AG08395 (cell line): Measurements from ENCODE around the gene ZNF772.
"Not testable (repeated sequence)": the region's sequence is repeated elsewhere in the genome, so short reads cannot be mapped to it uniquely, and the experiment has no call there.

Experiments
- DNase-seq: peaks from one replicate; pipeline ENCODE4 v3.0.0; 2012; ENCODE audit warnings: mixed read lengths, low spot score

ZNF772 gene

DNA sequence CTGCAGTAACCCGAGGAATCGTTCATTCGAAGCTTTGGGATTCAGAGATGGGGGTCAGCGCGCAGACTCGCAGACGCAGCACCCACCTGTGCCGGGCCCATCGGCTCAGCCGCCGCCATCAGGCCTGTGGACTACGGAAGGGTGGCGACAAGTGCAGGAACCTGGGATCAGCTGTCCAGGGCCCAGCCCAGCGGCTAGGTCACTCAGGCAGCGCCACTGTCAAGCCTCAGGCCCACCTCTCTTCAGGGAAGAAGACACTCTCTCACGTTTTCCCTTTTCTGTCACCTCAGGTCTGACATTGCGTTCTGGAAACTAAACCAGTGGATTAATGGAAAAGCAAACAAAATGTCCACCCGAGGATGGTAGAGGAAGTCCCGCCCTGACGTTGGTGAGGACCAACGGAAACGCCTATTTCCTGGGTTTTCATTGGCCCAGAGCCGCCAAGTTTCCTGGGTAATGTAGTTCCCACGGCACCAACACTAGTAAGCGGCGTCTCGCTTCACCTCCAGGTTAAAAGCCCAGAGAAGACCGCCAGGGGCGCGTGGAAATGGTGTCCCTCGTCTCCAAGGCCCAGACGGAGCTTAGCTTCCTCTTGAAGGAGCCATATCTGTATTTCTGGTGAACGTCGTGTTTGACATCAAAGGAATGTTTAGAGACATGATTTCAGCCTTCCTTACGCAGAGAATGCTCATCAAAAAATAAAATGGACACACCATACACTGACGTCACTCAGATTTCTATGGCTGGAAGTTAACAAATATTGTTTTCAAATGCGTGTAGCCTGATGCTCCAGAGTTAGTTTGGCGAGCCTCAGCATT lies at the start of gene ZNF772:
ZNF772 (minus strand) TSS at position 376 of the 818 bp plus-strand sequence; CDS start at position 119, 257 bp downstream.
- peak; percentile 97 for DNase-seq

DNA sequence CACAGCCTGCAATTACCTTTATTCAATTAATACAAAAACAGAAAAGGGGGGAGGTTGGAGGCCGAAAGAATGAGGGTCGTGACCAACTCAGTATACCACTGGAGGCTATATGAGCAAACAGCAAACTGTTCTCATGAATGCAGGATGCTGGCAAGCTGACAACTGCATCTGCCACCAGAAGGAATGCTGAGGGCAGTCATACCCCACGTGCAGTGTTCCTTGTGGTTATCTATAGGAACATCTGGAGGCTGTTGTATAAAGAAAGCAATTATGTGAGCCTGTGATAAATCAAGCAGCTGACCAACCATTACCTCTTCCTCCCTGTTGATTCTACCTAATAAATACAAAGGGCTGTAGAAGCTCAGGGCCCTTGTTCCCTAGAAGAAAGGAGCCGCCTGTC lies 40.7 kb upstream of the ZNF772 start:
- DNase-seq: not testable (repeated sequence)

DNA sequence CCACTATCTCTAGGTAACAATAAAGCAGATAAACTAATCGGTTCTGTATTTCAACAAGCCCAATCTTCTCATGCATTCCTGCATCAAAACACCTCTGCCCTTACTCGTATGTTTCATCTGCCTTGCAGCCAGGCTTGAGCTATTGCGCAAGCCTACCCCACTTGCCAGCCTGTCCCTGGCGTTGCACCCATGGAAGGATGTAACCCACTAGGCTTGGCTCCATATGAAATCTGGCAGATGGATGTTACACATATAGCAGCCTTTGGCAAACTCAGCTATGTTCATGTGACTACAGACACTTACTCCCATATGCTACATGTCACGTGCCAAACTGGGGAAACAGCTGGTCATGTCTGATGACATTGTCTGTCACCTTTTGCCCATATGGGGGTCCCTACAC lies 37.9 kb upstream of the ZNF772 start:
- no peak for DNase-seq

DNA sequence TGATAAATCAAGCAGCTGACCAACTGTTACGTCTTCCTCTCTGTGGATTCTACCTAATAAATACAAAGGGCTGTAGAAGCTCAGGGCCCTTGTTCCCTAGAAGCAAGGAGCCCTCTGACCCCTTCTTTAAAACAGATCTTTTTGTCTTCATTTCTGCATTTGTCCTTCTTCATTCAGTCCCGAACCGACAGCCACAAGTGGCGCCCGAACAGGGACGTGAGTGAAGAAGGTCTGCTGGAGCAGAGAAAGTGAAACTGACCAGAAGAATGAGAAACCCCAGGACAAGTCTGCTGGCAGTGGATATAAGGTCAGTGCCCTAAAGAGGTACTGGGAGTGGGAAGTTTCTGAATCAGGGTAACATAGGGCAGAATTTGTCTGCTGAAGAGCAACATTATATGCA lies 35.5 kb upstream of the ZNF772 start:
- no peak for DNase-seq

DNA sequence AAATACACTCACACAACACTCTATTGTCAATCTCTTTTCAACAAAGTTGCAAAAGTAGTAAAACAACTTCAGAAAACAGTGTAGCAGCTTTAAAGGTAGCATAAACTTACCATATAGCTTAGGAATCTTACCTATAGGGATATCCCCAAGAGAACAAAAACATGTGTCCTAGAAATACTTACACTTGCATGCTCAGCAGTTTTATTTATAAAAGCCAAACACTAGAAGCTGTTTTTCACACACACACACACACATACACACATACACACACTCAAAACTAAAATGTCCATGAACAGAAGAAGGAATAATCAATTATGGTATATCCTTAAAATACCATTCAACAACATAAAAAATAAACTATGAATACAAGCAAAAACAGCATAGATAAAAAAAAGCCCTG lies 34.1 kb upstream of the ZNF772 start:
- DNase-seq: no peak

DNA sequence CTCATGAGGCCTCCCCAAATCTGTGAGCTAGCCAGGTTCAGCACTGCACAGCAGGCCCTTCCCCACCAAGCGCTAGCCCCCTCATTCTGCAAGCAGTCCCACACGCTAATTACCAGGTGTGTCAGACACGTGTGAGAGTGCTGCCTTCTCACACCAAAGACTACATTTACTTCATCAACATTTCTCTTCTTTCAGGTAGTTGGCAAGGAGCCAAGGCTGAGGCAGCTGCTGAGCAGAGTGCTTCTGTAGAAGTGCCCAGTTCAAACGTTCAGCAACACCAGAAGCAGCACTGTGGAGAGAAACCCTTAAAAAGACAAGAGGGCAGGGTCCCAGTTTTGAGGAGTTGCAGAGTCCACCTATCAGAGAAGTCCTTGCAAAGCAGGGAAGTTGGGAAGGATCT lies 28.8 kb upstream of the ZNF772 start:
- DNase-seq: no peak

DNA sequence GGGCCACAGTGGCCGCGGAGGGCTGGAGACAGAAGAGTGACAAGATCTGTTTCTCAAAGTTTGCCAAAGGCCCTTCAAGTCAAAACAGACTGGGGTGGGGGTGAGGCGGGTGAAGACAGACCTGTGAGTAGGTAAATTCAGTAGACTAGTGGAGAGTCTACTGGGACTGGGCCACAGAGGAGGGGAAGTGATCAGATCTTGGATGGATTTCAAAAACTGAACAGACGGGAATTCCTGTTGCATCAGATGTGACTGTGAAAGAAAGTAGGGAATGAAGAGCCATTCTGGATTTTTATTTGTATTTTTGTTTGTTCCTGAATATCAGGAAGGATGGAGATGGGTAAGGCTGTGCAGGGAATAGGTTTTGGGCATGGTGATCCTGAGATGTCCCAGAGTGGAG lies 23.0 kb upstream of the ZNF772 start:
- DNase-seq: peak; percentile 12

DNA sequence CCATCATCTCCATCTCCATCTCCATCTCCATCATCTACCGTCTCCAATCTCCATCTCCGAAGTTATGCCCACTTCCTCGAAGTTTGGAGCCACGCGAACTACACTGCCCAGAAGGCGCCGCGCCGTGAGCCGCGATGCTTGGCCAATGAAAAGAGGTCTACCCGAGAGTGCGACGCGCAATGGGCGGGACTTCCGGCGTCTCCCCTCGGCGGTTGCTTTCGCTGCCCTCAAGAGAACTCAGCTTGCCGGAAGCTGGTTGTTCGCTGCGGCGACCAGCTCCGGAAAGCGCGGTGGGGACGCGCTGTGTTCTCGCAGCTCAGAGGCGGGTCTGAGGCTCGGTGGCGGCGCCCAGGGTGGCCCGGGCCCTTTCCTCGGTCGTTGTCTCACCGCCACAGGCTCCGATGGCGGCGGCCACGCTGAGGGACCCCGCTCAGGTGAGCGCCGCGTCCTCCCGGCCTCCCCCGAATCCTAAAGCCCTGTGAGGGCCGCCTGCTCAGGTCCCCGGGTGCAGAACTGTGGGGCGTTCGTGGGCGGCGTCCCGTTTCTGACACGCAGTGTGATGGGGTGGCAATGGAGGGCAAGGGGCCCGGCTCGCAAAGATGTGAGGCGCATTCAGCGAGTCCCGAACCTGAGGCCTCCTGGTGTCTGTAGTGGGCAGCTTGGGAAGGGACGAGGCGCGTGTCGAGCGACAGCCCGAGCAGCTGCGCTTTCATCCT lies 22.5 kb upstream of the ZNF772 start, which contains the start of gene ZNF773:
ZNF773 (plus strand) TSS at position 259 of the 716 bp plus-strand sequence; CDS start at position 402, 143 bp downstream.
- DNase-seq: peak; percentile 96

DNA sequence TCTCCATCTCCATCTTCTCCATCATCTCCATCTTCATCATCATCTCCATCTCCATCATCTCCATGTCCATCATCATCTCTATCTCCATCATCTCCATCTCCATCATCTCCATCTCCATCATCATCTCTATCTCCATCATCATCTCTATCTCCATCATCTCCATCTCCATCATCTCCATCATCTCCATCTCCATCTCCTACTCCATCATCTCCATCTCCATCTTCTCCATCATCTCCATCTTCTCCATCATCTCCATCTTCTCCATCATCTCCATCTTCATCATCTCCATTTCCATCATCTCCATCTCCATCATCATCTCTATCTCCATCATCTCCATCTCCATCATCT lies 21.9 kb upstream of the ZNF772 start:
- not testable (repeated sequence) for DNase-seq

DNA sequence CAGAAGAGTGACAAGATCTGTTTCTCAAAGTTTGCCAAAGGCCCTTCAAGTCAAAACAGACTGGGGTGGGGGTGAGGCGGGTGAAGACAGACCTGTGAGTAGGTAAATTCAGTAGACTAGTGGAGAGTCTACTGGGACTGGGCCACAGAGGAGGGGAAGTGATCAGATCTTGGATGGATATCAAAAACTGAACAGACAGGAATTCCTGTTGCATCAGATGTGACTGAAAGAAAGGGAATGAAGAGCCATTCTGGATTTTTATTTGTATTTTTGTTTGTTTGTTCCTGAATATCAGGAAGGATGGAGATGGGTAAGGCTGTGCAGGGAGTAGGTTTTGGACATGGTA lies 10.9 kb upstream of the ZNF772 start:
- not testable (repeated sequence) for DNase-seq

DNA sequence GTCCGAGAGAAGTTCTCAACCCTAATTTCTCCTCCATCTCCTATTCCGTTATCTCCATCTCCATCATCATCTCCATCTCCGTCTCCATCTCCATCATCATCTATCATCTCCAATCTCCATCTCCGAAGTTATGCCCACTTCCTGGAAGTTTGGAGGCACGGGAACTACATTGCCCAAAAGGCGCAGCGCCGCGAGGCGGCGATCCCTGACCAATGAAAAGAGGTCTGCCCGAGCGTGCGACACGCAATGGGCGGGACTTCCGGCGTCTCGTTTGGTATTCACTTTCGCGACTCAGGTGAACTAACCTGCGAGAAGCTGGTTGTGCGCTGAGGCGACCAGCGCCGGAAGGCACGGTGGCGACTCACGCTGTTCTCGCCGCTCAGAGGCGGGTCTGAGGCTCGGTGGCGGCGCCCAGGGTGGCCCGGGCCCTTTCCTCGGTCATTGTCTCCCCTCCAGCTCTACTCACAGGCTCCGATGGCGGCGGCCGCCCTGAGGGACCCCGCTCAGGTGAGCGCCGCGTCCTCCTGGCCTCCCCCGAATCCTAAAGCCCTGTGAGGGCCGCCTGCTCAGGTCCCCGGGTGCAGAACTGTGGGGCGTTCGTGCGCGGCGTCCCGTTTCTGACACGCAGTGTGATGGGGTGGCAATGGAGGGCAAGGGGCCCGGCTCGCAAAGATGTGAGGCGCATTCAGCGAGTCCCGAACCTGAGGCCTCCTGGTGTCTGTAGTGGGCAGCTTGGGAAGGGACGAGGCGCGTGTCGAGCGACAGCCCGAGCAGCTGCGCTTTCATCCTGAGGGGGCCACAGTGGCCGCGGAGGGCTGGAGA lies 10.3 kb upstream of the ZNF772 start, which contains the start of gene ZNF419:
ZNF419 (plus strand) TSS at position 274 of the 822 bp plus-strand sequence; CDS start at position 475, 201 bp downstream.
- peak; percentile 94 for DNase-seq

DNA sequence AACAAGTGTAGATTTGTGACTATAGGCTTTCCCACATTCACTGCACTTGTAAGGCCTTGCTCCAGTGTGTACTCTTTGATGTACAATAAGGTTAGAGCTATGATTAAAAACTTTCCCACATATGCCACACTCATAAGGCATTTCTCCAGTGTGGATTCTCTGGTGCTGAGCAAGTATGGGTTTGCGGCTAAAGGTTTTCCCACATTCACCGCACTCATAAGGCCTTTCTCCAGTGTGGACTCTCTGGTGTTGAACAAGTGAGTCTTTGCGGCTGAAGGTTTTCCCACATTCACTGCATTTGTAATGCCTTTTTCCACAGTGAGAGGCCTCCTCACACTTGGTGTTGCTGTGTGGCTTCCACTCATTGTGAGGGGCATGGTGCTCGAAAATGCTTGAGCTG lies 3.7 kb downstream of the ZNF772 start:
- DNase-seq: no peak

DNA sequence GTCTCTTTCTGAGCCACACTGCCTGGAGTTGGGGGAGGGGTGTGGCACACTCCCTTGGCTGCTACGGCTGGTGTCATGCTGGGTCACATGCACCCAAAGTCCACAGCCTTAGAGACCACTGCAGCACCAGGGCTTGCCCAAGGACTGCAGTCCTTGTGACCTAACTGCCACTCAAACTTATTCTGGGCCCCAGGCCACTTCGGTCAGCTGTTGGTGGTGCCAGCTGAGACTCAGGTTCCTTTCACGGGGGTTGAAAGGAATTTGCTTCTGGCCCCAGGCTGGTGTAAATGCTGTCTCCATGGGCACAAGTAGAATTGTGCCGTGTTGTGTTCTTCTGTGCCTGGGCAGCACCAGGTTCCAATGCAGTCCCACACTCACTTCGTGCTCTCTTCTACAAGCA lies 10.9 kb downstream of the ZNF772 start:
- no peak for DNase-seq

DNA sequence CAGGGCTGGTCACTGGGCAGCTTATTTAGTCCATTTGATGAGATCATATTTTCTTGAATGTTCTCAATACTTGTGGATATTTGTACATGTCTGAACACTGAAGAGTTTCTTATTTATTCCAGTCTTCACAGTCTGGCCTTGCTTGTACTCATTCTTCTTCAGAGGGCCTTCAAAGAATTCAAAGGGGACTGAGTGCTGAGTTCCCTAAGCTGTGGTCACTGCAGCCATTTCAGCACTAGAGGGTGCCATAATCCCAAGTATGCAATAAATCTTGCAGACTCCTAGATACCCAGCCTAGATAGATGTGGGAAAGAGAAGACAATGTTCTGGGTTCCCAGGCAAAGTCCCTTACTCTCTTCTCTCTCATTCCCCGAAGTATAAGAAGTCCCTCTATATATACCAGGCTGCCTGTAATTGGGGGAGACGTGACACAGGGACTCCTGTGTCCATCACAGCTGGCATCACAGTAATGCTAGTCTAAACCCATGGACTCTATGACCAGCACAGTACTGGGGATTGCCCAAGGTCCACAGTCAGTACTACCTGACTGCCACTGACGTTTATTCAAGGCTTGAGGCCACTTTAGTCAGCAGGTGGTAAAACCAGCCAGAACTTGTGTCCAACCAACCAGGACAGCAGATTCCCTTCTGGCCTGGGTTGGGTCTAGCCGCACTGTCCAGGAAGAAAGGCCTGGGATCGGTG lies 11.5 kb downstream of the ZNF772 start:
- DNase-seq: peak; percentile 35

DNA sequence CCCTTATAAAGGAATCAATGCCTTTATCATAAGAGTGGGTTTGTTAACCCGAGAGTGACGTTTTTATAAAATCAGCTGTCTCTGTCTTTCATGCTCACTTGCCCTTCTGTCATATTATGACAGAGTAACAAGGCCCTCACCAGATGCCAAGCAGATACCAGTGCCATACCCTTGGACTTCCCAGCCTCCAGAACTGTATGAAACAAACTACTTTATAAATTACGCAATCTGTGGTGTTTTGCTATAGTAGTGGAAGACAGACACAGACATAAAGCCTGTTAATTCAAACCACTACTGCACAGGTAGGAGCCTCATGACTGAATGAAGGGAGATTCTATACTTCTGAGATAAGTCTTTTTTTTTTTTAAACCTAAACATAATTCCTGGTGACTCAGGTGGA lies 25.1 kb downstream of the ZNF772 start:
- DNase-seq: no peak

DNA sequence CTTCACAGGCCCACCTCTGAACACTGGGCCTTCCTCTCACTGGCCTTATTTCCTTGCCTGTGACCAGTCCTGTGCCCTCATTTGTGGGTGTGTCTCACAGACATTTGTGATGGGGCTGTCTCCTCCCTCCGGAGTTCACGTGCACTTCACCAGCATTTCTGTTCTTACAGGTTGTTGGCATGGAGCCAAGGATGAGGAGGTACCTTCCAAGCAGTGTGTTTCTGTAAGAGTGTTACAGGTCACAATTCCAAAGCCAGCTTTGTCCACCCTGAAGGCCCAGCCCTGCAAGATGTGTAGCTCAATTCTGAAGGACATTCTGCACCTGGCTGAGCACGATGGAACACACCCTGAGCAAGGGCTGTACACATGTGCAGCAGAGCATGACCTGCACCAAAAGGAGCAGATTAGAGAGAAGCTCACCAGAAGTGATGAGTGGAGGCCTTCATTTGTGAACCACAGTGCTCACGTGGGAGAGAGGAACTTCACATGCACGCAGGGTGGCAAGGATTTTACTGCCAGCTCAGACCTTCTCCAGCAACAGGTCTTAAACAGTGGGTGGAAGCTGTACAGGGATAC lies 34.2 kb downstream of the ZNF772 start:
- no peak for DNase-seq

DNA sequence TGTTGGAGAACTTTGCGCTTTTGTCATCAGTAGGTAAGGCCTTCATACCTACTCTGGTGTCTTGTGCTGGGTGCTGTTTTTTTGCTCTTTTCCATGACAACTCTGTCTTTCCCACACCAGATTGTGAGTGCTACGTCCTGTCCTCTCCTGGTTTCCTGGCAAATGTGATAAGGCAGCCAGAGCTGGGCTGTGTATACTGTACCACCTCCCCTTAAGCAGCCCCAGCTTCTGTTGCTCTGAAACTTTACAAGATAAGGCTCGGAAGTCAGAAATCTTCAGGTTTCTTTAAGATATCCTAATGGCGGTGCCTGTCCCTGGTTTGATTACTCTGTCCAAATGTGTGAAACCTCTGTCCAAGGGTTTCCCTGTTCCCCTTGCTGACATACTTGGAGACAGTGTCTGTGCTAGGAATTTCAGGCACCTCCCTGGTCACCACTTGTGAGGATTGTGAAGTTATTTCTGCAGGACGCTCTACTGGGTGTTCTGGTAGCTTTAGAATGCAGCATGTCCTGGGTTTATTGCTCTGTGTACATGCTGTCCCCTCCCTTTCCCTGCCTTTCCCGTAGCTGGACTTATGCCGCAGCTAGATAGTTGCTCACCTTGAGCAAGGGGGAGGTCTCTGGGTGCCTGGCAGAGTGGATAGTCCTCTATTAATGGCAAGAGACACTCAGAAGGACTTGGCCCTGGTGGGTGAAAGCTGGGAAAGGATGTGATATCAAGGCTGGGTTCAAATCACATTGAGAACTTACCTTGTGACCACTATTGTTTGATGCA lies 35.2 kb downstream of the ZNF772 start:
- no peak for DNase-seq

DNA sequence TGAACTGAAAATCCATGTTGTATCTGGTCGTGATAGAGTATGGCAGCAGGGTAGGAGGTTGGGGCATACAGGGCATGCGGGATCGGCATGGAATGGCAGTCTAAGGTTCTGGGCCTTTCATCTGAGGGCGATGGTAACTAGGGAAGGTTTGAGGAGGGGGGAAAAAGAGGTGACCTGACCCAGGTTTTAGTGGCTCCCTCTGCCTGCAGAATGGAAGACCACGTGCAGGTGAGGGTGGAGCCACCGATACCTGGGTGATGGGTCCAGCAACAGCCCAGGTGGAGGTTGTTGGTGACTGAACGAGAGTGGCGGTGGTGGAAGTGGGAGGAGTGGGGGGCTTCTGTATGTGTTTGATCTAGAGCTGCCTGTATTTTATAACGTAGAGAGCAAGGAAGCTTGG lies 38.4 kb downstream of the ZNF772 start:
- DNase-seq: no peak

DNA sequence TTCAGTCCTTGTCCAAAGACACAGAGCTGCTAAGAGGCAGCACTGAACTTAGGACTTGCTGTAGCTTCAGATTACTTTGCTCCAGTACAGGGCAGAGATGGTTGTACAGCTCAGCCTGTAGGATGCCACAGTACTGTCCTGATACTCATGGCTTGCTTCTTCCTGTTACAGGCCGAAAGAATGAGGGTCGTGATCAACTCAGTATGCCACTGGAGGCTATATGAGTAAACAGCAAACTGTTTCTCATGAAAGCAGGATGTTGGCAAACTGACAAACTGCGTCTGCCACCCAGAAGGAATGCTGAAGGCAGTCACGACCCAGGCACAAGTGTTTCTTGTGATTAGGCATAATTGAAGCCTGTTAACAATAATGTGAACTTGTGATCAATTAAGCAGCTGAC lies 39.4 kb downstream of the ZNF772 start:
- DNase-seq: no peak

DNA sequence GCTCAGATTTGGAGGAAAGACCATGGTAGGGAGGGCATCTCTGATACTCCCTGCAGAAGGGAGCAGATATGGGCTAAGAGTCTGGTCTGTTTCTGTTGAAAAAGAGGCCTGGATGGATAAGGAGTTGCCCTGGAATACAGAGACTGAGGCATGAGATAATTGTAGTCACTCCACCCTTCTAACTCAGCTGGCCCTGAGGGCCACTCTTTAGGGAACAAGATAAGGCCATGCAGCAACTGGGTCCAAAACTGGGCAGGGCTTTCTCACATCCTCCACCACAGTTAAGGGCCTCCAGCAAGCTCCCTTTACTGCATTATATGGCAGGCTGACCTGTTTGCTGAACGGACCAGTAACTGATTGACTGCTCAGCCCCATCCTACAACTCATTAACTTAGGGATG lies 40.9 kb downstream of the ZNF772 start:
- DNase-seq: no peak
